Ovary (tissue), 3 donors: ENCODE data around the gene PPP2R1B.

ENCODE experiments used
- EP300 ChIP-seq: sonication (generic); formaldehyde crosslinking; IDR thresholded peaks from one replicate; pipeline ENCODE4 v1.6.1; 2017; ENCODE audit warnings: antibody characterized with exemption
- TF ChIP-seq, protein P1 (sequence below), 3 donors: fragments of 450-650 bp in 2 of 3; fragments of 200-600 bp in 1 of 3; IDR thresholded peaks; one replicate each; pipeline versions ENCODE4 v1.5.1 to v1.8.0; 2016 to 2022; ENCODE audit warnings: antibody characterized with exemption in 3 of 3, mild to moderate bottlenecking in 1 of 3
- donor health status: DM: no; HTN: no; CAD: no.

DNA sequence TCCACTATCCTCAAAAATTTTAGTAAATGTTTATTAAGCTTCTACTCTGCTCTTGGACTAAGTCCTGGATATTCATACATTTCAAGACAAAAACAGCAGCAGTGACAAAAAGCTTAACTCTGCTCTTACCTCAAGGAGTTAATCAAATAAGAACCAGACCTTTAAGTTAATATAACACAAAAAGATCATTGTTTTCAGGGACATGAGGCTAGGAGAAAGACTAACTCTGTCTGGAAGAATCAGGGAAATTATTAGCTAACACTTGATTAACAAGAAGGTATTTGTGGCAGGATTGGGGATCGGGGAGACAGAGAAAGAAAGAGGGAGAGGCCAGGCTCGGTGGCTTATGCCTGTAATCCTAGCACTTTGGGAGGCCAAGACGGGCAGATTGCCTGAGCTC is 74.4 kb downstream of the PPP2R1B start:
- TF ChIP-seq, protein P1, sequence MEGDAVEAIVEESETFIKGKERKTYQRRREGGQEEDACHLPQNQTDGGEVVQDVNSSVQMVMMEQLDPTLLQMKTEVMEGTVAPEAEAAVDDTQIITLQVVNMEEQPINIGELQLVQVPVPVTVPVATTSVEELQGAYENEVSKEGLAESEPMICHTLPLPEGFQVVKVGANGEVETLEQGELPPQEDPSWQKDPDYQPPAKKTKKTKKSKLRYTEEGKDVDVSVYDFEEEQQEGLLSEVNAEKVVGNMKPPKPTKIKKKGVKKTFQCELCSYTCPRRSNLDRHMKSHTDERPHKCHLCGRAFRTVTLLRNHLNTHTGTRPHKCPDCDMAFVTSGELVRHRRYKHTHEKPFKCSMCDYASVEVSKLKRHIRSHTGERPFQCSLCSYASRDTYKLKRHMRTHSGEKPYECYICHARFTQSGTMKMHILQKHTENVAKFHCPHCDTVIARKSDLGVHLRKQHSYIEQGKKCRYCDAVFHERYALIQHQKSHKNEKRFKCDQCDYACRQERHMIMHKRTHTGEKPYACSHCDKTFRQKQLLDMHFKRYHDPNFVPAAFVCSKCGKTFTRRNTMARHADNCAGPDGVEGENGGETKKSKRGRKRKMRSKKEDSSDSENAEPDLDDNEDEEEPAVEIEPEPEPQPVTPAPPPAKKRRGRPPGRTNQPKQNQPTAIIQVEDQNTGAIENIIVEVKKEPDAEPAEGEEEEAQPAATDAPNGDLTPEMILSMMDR (IDR thresholded peaks at IDR 0.05) = no peak
- no peak for TF ChIP-seq EP300
